Measurements from ENCODE around the gene PRSS36.

DNA sequence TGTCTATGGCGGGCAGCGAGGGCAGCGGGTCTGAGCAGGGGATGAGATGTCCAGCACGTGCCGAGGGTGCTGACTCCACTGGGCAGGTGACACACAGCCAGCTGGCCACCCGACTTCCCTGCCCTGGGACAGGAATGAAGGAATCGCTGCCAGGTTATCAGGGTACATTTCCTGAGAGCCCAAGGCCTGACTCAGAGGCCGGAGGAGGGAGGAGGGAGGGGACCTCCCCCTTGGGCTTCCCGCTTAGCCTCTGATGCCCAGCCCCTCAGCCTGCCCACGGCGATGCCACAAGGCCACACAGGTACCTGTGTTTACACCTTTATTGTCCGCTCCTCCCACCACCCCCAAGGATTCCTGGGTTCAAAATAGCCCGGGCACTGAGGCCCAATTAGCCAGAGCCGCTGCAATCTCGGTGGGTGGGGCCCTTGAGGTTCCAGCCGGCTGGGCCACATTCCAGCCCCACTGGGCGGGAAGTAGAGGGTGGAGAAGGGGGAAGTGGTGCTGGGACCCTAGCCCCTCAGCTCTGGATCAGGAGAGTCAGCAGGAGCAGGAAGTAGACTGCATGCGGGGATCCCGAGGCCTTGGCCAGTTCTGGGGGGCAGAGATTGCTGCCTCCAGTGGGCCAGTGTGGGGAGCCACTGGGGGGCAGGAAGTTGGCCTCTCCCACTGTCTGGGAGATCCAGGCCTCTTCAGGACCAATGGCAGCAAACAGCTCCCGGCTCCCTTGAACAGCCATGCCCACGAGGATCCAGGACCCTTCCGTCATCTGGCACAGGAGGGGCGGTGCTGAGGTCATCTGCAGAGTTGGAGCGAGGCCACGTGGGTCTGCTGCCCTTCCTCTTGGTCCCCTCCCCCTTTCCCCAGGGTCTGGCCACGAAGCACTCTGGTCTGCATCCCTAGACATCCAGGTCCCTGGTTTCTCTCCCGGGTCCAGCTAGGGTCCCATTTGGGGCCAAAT, 11.0 kb downstream of the PRSS36 start:
- TF ChIP-seq EZH2 (IDR thresholded peaks at IDR 0.05) (no peak), POLR2AphosphoS5 (IDR thresholded peaks at IDR 0.05; ENCODE audit: borderline replicate concordance, low read depth, low read length) (no peak), FOXP2 (optimal IDR thresholded peaks at IDR 0.05; ENCODE audit: control extremely low read depth, extremely low read length, insufficient read depth) (no peak)
